Sigmoid colon (tissue), 7 donors: ENCODE measurements around the gene NRSN2. TPM values are rescaled to one million over a fixed set of nuclear protein-coding genes. Genes with fewer than 3 reads are reported as not detected.
"Not testable (repeated sequence)": the region's sequence is repeated elsewhere in the genome, so short reads cannot be mapped to it uniquely, and the experiment has no call there.

ENCODE experiments used
- DNase-seq: peaks from one replicate; pipeline ENCODE4 v3.0.0-alpha.2; 2019
- H3K27ac ChIP-seq, 4 donors: fragments of 200-600 bp; sonication (generic); one replicate each; pipeline ENCODE4 v1.5.1; 2016 to 2019; ENCODE audit warnings: mild to moderate bottlenecking in 1 of 4
- H3K27me3 ChIP-seq, 3 donors: fragments of 200-600 bp; sonication (generic); one replicate each; pipeline ENCODE4 v1.5.1; 2019; ENCODE audit warnings: mild to moderate bottlenecking in 1 of 3
- H3K36me3 ChIP-seq, 4 donors: fragments of 200-600 bp; sonication (generic); one replicate each; pipeline ENCODE4 v1.5.1; 2016 to 2019
- H3K4me1 ChIP-seq, 4 donors: fragments of 200-600 bp; sonication (generic); one replicate each; pipeline ENCODE4 v1.5.1; 2017 to 2019
- H3K4me3 ChIP-seq, 4 donors: fragments of 200-600 bp; sonication (generic); one replicate each; pipeline ENCODE4 v1.5.1; 2017 to 2019; ENCODE audit warnings: mild to moderate bottlenecking in 2 of 4, moderate library complexity in 1 of 4
- H3K9me3 ChIP-seq, 4 donors: fragments of 200-600 bp in 3 of 4; sonication (generic) in 3 of 4; one replicate each; pipeline versions ENCODE4 v1.5.1 to v1.6.1; 2013 to 2019
- EP300 ChIP-seq, 4 donors: sonication (generic); formaldehyde crosslinking; IDR thresholded peaks; one replicate each; pipeline ENCODE4 v1.6.1; 2017; ENCODE audit warnings: antibody characterized with exemption in 4 of 4
- POLR2A ChIP-seq, 2 donors: fragments of 450-650 bp; IDR thresholded peaks; one replicate each; pipeline ENCODE4 v1.6.1; 2016; ENCODE audit warnings: antibody characterized with exemption in 2 of 2, mild to moderate bottlenecking in 2 of 2, moderate library complexity in 2 of 2
- POLR2AphosphoS5 ChIP-seq, 4 donors: sonication (generic); formaldehyde crosslinking; IDR thresholded peaks; one replicate each; pipeline ENCODE4 v1.6.1; 2017; ENCODE audit warnings: antibody characterized with exemption in 4 of 4
- WGBS, 2 donors: extraction: QIAGEN DNeasy Blood & Tissue Kit; methylation state at CpG; one replicate each; pipeline ENCODE4 v1.1.7; 2013; 5-methylcytosine and 5-hydroxymethylcytosine counted together
- intact Hi-C: fragments of 100-400 bp; cut with DNase I; formaldehyde crosslinking; loops from one replicate; pipeline ENCODE4 v1.15.1; 2023
- polyA plus RNA-seq, 3 donors: library from polyadenylated mRNA; stranded (reverse); fragments of 200-250 nt; gene quantifications; one replicate each; pipeline ENCODE4 v1.2.3, GENCODE V29; 2013
- total RNA-seq, 4 donors: library from RNA; depleted of rRNA; stranded (reverse); fragments of >200 nt; gene quantifications; one replicate each; pipeline ENCODE4 v1.1.0, GENCODE V29; 2016
- TF ChIP-seq, protein P1 (sequence below), 4 experiments: fragments of 450-650 bp in 3 of 4; fragments of 200-600 bp in 1 of 4; IDR thresholded peaks; one replicate each; pipeline ENCODE4 v1.5.1; 2016 to 2019; ENCODE audit warnings: antibody characterized with exemption in 4 of 4, mild to moderate bottlenecking in 3 of 4, moderate library complexity in 2 of 4
- donor health status: healthy with polysubstance abuse.
- donor health status: Bipolar disorder and iron deficiency.
- donor health status: healthy.

NRSN2 gene
- total and polyA plus RNA-seq, 7 donors: 2.3 to 34.3 (median 23.2) TPM

DNA sequence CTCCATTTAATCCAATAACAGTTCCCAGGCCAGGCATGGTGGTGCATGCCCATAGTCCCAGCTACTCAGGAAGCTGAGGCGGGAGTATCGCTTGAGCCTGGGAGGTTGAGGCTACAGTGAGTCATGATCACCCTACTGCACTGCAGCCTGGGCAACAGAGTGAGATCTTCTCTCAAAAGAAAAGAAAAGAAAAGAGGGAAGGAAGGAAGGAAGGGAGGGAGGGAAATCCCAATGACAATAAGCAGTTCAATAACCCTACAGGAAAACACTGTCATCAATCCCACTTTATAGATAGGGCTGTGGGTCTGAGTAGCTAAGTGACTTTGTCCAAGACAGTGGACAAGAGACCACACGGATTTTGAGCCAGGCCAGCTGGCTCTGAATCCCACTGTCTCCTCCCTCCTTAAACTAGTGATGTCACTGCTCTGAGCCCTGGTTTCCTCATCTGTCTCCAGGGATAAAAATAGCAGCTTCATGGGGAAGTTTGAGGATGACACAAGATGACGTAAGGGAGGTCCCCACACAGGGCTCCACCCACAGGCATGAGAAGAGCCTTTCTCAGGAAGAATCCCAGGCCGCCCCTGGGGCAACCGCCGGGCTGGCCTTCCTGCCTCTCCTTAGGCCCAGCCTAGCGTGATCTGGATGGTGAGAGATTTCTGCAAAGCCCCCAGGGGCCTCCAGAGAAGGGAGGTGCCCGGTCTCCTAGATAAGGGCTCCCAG lies 26.4 kb downstream of the NRSN2 start:
- no peak overlapping the region for H3K27ac ChIP-seq
- 77 to 84% methylated on average over 9 of the region's 9 CpGs for WGBS, 2 donors

DNA sequence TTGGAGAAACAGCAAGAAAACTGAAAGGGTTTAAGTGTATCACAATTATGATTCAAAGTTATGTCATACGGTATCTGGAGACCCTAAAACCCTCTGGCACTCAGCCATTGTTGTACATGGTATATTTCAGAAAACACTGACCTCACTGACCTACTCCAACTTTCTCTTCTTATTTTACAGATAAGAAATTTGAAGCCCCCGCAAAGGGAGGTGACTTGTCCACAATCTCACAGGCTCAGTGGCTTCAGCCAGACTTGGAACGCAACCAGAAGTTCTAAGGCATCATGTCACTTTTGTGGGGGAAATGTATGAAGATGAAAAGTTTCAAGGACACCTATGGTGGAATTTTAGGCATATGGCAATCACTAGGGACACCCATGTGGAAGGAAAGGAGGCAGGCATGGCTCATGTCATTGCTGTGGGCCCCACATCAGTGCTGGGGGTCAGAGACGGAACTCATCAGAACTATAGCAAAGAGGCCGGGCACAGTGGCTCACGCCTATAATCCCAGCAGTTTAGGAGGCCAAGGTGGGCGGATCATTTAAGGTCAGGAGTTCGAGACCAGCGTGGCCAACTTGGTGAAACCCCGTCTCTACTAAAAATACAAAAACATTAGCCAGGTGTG lies 28.5 kb downstream of the NRSN2 start:
- Histone ChIP-seq H3K9me3 (no peaks in the 10 kb centered on the region), H3K4me1 (peaks cover 0 to 3% (median 0%) of the 10 kb centered on the region in 4 donors), H3K27me3 (peaks cover 0 to 18% (median 16%) of the 10 kb centered on the region in 3 donors), H3K27ac (no peak overlapping the region), H3K4me3 (no peak overlapping the region), H3K36me3 (no peaks in the 10 kb centered on the region)
- 90 to 93% methylated on average over 10 of the region's 10 CpGs for WGBS, 2 donors
- DNase-seq: no peak
- intact Hi-C loops: no loop called here
- TF ChIP-seq POLR2A (IDR thresholded peaks at IDR 0.05): no peak
- no peak for TF ChIP-seq POLR2AphosphoS5 (IDR thresholded peaks at IDR 0.05)
- TF ChIP-seq, protein P1, sequence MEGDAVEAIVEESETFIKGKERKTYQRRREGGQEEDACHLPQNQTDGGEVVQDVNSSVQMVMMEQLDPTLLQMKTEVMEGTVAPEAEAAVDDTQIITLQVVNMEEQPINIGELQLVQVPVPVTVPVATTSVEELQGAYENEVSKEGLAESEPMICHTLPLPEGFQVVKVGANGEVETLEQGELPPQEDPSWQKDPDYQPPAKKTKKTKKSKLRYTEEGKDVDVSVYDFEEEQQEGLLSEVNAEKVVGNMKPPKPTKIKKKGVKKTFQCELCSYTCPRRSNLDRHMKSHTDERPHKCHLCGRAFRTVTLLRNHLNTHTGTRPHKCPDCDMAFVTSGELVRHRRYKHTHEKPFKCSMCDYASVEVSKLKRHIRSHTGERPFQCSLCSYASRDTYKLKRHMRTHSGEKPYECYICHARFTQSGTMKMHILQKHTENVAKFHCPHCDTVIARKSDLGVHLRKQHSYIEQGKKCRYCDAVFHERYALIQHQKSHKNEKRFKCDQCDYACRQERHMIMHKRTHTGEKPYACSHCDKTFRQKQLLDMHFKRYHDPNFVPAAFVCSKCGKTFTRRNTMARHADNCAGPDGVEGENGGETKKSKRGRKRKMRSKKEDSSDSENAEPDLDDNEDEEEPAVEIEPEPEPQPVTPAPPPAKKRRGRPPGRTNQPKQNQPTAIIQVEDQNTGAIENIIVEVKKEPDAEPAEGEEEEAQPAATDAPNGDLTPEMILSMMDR (IDR thresholded peaks at IDR 0.05): no peak
- no peak for TF ChIP-seq EP300 (IDR thresholded peaks at IDR 0.05)

More for the DNA sequence above, 26.4 kb downstream of the NRSN2 start:
- H3K9me3 ChIP-seq: no peaks in the 10 kb centered on the region
- H3K27me3 ChIP-seq: peaks cover 0 to 2% (median 0%) of the 10 kb centered on the region in 3 donors
- TF ChIP-seq EP300 (IDR thresholded peaks at IDR 0.05): no peak
- TF ChIP-seq POLR2AphosphoS5 (IDR thresholded peaks at IDR 0.05): no peak
- TF ChIP-seq POLR2A (IDR thresholded peaks at IDR 0.05): no peak
- TF ChIP-seq, protein P1 (IDR thresholded peaks at IDR 0.05): no peak
- H3K4me1 ChIP-seq: peaks cover 0 to 3% (median 0%) of the 10 kb centered on the region in 4 donors
- intact Hi-C loops: no loop called here
- H3K4me3 ChIP-seq: no peak overlapping the region
- no peak for DNase-seq
- H3K36me3 ChIP-seq: no peaks in the 10 kb centered on the region

DNA sequence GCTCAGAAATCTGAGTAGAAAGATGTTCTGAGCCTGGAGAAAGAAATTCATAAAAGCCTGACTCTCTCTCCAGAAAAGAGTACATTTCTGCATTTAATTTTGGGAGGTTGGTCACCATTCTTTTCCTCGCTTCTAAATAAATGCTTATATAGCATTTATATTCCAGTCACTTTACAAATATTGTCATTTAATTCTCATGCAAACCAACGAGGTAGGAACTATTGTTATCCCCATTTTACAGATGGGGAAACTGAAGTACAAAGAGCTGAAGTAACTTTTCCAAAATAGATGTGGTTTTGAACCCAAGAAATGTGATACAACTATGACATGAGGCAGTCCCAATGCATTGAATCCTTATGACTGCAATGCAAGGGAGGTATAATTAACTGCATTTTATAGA lies 29.2 kb downstream of the NRSN2 start:
- intact Hi-C loops: no loop called here
- H3K36me3 ChIP-seq: no peaks in the 10 kb centered on the region
- H3K4me1 ChIP-seq: peaks cover 0 to 9% (median 6%) of the 10 kb centered on the region in 4 donors
- no peak for DNase-seq
- no peak overlapping the region for H3K4me3 ChIP-seq
- TF ChIP-seq, protein P1 (IDR thresholded peaks at IDR 0.05): no peak
- TF ChIP-seq POLR2A (IDR thresholded peaks at IDR 0.05) (no peak), POLR2AphosphoS5 (IDR thresholded peaks at IDR 0.05) (no peak), EP300 (IDR thresholded peaks at IDR 0.05) (no peak)
- H3K9me3 ChIP-seq: no peaks in the 10 kb centered on the region
- peaks cover 4 to 24% (median 21%) of the 10 kb centered on the region in 3 donors for H3K27me3 ChIP-seq
- 11 to 25% methylated on average over 2 of the region's 2 CpGs for WGBS, 2 donors
- H3K27ac ChIP-seq: no peak overlapping the region

DNA sequence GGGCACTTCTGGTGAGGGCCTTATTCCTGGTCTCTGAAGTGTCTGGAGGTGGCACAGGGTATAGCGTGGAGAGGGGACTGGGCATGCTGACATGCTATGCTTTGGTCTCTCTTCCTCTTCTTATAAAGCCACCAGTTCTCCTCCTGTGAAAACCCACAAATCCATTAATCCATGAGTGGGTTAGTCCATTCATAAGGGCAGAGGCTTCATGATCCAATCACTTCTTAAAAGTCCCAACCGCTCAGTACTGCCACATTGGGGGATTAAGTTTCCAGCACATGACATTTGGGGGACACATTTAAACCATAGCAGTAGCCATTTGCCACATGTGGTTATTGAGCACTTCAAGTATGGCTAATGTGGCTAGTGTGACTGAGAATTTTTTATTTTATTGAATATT lies 29.8 kb downstream of the NRSN2 start:
- 67% methylated on average over 2 of the region's 2 CpGs for WGBS, 2 donors
- no peaks in the 10 kb centered on the region for H3K36me3 ChIP-seq
- TF ChIP-seq POLR2A (IDR thresholded peaks at IDR 0.05) (no peak), POLR2AphosphoS5 (IDR thresholded peaks at IDR 0.05) (no peak), EP300 (IDR thresholded peaks at IDR 0.05) (no peak)
- TF ChIP-seq, protein P1 (IDR thresholded peaks at IDR 0.05): no peak
- no peak overlapping the region for H3K27ac ChIP-seq
- peaks cover 10 to 31% (median 28%) of the 10 kb centered on the region in 3 donors for H3K27me3 ChIP-seq
- no peaks in the 10 kb centered on the region for H3K9me3 ChIP-seq
- intact Hi-C loops: no loop called here
- H3K4me3 ChIP-seq: no peak overlapping the region
- peaks cover 0 to 16% (median 13%) of the 10 kb centered on the region in 4 donors for H3K4me1 ChIP-seq
- DNase-seq: no peak

DNA sequence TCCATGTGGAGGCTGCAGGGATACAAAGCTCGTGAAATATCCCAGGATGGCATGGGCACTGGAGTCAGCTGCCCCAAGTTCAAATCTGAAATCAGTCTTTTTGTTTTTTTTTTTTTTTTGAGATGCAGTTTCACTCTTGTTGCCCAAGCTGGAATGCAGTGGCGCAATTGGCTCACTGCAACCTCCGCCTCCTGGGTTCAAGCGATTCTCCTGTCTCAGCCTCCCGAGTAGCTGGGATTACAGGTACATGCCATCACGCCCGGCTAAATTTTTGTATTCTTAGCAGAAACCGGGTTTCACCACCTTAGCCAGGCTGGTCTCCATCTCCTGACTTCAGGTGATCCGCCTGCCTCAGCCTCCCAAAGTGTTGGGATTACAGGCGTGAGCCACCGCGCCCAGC lies 30.7 kb downstream of the NRSN2 start:
- H3K36me3 ChIP-seq, H3K9me3 ChIP-seq, H3K27ac ChIP-seq, DNase-seq, intact Hi-C loops, H3K4me3 ChIP-seq: not testable (repeated sequence)
- 92 to 95% methylated on average over 12 of the region's 12 CpGs for WGBS, 2 donors
- H3K27me3 ChIP-seq: peaks cover 10 to 39% (median 36%) of the 10 kb centered on the region in 3 donors
- H3K4me1 ChIP-seq: peaks cover 0 to 18% (median 15%) of the 10 kb centered on the region in 4 donors
